Measurements from ENCODE around the gene ATG5.
"Not testable (repeated sequence)": the region's sequence is repeated elsewhere in the genome, so short reads cannot be mapped to it uniquely, and the experiment has no call there.

ATG5 gene

GRCh38 chr6:106309766-106310373, 15.7 kb downstream of the ATG5 start:
- no peak for DNase-seq

GRCh38 chr6:106308985-106309384, 16.6 kb downstream of the ATG5 start:
- DNase-seq, result no peak

DNA sequence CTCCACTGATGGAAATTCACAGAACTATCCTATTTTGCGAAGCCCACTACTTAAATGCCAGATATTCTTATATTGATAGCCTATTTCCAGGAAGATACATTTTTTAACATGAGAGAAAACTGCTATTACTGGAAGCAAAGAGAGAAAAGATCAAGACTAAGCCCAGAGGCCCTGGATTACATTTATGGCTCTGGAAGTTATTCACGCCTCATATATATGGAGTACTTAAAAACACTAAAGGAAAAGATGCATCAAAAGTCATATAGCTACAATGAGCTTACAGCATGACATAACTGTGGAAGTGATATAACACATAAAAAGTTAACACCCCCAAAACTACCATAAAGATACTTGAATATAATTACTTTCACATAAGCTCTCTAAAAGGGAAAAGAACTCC, 19.8 kb downstream of the ATG5 start:
- no peak for DNase-seq

- peak; percentile 51 for DNase-seq
Observed at GRCh38 chr6:106300944-106301343, 24.6 kb downstream of the ATG5 start.

DNA sequence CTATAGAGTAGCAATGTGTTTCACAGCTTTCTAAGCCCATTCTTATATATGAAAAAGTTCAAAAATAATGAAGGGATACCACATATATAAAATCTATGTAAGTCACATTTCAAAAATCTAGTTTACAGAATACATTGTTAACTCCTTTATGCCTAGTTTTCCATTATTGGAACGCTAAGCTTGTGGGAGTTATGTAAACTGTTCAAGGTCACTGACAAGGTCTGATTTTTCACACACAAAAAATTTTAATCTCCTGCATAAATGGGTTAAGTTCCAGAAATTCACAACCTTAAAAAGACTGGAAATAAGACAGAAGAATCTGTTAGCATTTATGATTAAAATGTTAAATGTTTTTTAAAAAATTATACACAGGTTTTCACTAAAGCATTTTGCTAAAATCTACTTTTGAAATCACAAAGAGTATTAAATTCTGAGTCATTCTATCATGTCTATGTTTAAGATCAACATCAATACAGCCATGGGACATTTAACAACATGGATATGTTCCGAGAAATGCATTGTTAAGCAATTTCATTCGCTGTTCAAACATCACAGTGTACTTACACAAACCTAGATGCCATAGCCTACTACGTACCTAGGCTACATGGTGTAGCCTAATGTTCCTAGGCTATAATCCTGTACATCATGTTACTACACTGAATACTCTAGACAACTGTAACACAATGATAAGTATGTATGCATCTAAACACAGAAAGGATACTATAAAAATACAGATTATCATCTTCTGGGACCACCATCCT, 25.4 kb downstream of the ATG5 start:
- no peak for DNase-seq

DNA sequence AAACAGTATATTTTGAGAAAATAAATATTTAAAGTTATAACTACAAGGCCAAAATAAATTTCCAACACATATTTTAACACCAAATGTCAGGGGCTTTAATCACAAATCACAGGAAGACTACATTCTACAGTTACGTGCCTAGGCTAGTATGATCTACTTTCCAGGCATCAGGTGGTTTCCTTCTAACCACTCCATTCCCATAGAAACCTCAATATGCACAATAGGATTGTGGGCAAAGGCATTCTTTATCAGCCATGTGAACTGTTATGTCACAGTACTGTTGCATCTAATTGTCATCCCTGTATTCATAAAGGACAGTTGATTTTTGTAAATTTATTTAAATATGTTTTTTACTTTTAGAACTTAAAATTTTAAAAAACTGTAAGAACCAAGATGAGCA, 32.4 kb downstream of the ATG5 start:
- DNase-seq, result no peak

DNA sequence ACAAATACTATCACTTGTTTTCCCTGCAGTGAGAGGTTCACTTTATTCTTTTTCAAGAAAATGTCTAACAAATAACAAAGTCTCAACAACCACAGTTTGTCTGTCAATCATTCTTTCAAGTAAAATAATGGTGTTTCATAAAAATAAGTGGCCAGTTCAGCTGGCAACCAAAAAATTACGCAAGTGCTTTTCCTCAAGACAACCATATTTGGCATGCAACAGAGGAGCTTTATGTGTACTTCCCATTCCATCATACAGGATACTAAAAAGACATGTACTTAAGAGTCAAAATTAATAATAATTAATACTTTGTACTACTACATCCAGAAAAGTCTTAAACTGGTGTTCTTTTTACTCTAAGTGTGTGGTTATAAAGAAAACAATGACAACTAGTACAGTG, 34.6 kb downstream of the ATG5 start:
- no peak for DNase-seq

- DNase-seq, result no peak
Observed at GRCh38 chr6:106290032-106290431, 35.5 kb downstream of the ATG5 start.

DNA sequence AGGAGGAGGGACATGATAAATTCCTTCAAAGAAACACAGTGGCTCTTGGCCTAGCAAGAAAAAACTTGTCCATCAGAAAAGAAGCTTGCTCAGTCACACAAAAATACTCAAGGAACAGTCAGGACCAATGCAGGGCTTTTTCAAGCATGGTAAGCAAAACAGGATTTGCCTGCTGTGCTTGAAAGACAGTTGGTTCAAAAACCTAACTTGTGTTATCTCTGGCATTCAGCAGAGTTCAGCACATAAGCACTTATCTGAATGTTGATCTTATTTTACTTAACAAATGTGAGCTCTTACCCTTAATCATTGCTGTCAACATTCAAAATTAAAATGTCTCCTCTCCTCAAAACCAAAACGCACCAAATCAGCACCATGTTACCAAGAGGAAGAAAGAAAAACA, 38.3 kb downstream of the ATG5 start:
- no peak for DNase-seq

GRCh38 chr6:106286746-106287145, 38.8 kb downstream of the ATG5 start:
- DNase-seq, result no peak

- no peak for DNase-seq
Observed at GRCh38 chr6:106283481-106283880, 42.1 kb downstream of the ATG5 start.

DNA sequence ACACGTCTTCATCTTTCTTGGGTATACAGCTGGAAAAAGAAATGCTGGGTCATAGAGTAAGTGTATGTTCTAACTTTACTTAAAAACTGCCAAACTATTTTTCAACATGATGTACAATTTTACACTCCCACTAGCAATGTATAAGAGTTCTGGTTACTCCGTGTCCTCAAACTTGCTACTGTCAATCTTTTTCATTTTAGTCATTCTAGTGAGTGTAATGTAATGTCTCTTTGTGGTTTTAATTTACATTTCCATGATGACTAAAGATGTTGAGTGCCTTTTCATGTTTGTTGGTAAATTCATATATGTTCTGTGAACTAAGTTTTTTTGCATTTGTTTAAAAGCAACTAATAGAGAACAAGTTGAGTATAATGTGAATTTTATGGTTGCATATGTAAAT, 43.9 kb downstream of the ATG5 start:
- no peak for DNase-seq

GRCh38 chr6:106281088-106281487, 44.5 kb downstream of the ATG5 start:
- no peak for DNase-seq

DNA sequence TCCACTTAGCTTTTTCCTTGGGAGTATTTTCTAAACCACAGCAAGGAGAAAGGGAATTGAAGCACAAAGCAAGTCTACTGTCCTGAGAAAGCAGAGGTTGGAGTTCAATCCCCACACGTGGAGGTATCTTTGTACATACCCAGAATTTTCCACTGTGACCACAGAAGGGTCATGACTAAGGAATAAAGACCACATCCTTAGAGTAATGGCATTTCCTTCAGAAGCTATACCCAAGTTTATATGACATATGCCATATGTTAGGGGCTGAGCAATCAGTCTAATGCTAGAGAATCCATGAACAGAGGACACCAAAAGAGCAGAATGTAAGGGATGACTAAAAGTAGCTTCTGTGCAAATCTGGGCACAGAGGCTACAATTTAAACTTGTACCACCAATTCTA, 46.4 kb downstream of the ATG5 start:
- DNase-seq, result no peak

DNA sequence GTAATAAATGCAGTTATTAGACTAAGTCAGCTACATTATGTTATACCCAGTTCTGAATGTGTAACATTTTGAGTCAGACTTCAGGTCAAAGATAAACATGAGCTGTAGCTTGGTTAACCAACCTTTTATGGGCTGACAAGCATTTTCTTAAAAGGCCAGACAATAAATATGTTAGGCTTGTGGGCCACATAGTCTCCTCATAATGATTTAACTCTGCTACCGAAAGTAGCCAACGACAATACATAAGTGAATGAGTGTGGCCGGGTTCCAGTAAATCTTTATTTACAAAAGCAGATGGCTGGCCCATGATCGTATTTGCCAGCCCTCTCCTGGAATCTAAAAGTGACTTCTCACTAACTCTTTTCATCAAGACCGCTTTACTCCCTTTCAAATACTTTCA, 49.9 kb downstream of the ATG5 start:
- DNase-seq, result no peak

DNA sequence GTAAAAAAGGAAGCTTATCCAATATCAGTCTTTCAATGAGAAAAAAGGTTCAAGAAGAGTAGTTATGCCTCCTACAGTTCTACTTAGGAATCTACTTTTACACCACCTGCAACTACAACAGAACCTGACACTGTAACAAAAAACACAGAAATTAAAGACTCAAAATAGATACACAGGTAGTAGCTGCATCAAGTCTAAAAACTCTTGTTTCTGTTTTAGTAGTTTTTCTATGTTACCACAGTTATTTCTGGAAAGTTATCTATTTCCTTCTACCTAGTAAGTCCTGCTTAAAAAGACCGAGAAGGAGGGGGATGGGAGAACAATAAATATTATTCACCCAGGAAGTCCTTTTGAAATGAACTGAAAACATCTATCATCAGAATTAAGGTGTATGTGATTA, 52.5 kb downstream of the ATG5 start:
- no peak for DNase-seq

- DNase-seq, result no peak
Observed at GRCh38 chr6:106272287-106272686, 53.3 kb downstream of the ATG5 start.

DNA sequence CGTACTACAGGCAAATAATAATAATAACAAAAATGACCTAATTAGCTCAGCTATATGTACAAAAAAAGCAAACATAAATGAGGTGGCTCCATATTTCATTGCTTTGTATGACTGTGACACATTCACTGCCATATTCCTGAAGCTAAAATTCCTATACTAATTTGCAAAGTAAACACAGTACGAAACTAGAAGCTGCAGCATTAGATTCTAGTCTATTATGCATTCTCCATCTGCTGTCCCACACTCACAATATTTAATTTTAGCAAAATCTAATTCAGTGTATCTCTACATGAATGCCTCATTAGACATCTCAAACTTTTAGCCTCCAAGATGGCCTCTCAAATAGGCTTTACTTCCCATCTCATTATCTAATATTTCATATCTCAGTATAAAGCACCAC, 55.1 kb downstream of the ATG5 start:
- DNase-seq, result no peak

DNA sequence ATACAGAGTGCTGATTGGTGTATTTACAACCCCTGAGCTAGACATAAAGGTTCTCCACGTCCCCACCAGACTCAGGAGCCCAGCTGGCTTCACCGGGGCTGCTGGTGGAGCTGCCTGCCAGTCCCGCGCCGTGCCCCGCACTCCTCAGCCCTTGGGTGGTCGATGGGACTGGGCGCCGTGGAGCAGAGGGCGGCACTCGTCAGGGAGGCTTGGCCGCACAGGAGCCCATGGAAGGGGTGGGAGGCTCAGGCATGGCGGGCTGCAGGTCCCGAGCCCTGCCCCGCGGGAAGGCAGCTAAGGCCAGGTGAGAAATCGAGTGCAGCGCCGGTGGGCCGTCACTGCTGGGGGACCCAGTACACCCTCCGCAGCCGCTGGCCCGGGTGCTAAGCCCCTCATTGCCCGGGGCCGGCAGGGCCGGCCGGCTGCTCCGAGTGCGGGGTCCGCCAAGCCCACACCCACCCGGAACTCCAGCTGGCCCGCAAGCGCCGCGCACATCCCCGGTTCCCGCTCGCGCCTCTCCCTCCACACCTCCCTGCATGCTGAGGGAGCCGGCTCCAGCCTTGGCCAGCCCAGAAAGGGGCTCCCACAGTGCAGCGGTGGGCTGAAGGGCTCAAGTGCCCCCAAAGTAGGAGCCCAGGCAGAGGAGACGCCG, 56.2 kb downstream of the ATG5 start:
- not testable (repeated sequence) for DNase-seq

- not testable (repeated sequence) for DNase-seq
Observed at GRCh38 chr6:106268500-106268899, 57.1 kb downstream of the ATG5 start.

- not testable (repeated sequence) for DNase-seq
Observed at GRCh38 chr6:106264433-106264832, 61.1 kb downstream of the ATG5 start.

GRCh38 chr6:106259748-106260147, 65.8 kb downstream of the ATG5 start:
- not testable (repeated sequence) for DNase-seq

GRCh38 chr6:106258726-106259125, 66.8 kb downstream of the ATG5 start:
- DNase-seq, result no peak

DNA sequence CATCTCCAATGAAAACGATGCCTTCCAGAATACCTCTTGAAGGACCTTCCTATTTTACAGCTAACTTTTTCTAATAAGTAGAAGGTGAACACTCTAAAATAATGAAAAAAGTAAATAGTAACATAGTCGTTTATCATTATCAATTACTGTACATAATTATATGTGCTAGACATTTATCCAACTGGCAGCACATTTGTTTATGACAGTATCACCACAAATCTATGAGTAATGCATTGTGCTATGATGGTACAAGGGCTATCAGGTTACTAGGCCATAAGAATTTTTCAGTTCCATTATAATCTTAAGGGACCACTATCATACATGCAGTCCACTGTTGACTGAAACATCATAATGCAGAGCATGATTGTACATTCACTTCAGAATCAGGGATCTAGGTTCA, 68.4 kb downstream of the ATG5 start:
- DNase-seq, result no peak
